Measurements from ENCODE around the gene WDFY1.

WDFY1 gene

GRCh38 chr2:223944703-223945531, at the start of gene WDFY1:
WDFY1 (minus strand) TSS chr2:223945335; CDS start chr2:223945284, 51 bp downstream.
- DNase-seq (ENCODE audit: low read depth in 2 of 2) = peak; percentile 64 to 80

GRCh38 chr2:223994562-223995162, 49.5 kb upstream of the WDFY1 start:
- no peak for DNase-seq (ENCODE audit: low read depth in 2 of 2)

GRCh38 chr2:223993634-223994232, 48.6 kb upstream of the WDFY1 start:
- peak; percentile 9 to 50 for DNase-seq (ENCODE audit: low read depth in 2 of 2)

- DNase-seq (ENCODE audit: low read depth in 2 of 2) = no peak
Observed at GRCh38 chr2:223991611-223992010, 46.5 kb upstream of the WDFY1 start.

- no peak for DNase-seq (ENCODE audit: low read depth in 2 of 2)
Observed at GRCh38 chr2:223989856-223990232, 44.7 kb upstream of the WDFY1 start.

GRCh38 chr2:223989206-223989855, 44.2 kb upstream of the WDFY1 start:
- no peak for DNase-seq (ENCODE audit: low read depth in 2 of 2)

GRCh38 chr2:223981241-223981640, 36.1 kb upstream of the WDFY1 start:
- DNase-seq (ENCODE audit: low read depth in 2 of 2) = no peak

GRCh38 chr2:223980803-223981202, 35.7 kb upstream of the WDFY1 start:
- DNase-seq (ENCODE audit: low read depth in 2 of 2) = no peak

GRCh38 chr2:223980397-223980735, 35.2 kb upstream of the WDFY1 start:
- DNase-seq (ENCODE audit: low read depth in 2 of 2) = no peak

GRCh38 chr2:223979730-223980396, 34.7 kb upstream of the WDFY1 start:
- DNase-seq (ENCODE audit: low read depth in 2 of 2) = no peak

- DNase-seq (ENCODE audit: low read depth in 2 of 2) = no peak
Observed at GRCh38 chr2:223978451-223978850, 33.3 kb upstream of the WDFY1 start.

- no peak for DNase-seq (ENCODE audit: low read depth in 2 of 2)
Observed at GRCh38 chr2:223976635-223977226, 31.6 kb upstream of the WDFY1 start.

- no peak for DNase-seq (ENCODE audit: low read depth in 2 of 2)
Observed at GRCh38 chr2:223973606-223974005, 28.5 kb upstream of the WDFY1 start.

- DNase-seq (ENCODE audit: low read depth in 2 of 2) = no peak
Observed at GRCh38 chr2:223972656-223973102, 27.5 kb upstream of the WDFY1 start.

GRCh38 chr2:223971731-223972130, 26.6 kb upstream of the WDFY1 start:
- DNase-seq (ENCODE audit: low read depth in 2 of 2) = no peak

- peak in 1 of 2 donors; percentile 58 for DNase-seq (ENCODE audit: low read depth in 2 of 2)
Observed at GRCh38 chr2:223970343-223971128, 25.4 kb upstream of the WDFY1 start.

- no peak for DNase-seq (ENCODE audit: low read depth in 2 of 2)
Observed at GRCh38 chr2:223969856-223970255, 24.7 kb upstream of the WDFY1 start.

GRCh38 chr2:223969315-223969714, 24.2 kb upstream of the WDFY1 start:
- no peak for DNase-seq (ENCODE audit: low read depth in 2 of 2)

GRCh38 chr2:223967981-223968380, 22.8 kb upstream of the WDFY1 start:
- DNase-seq (ENCODE audit: low read depth in 2 of 2) = no peak

GRCh38 chr2:223959688-223960087, 14.6 kb upstream of the WDFY1 start:
- no peak for DNase-seq (ENCODE audit: low read depth in 2 of 2)

Measured in stimulated activated CD4-positive, alpha-beta T cell treated with anti-CD3 and anti-CD28 coated beads, Interleukin-15, amount 100 ng/mL, for 48 hours (primary cell).